Liver (tissue), 9 donors: Measurements from ENCODE around the gene GPC3. TPM values are rescaled to one million over a fixed set of nuclear protein-coding genes. Genes with fewer than 3 reads are reported as not detected.

Experiments
- DNase-seq: peaks from one replicate; pipeline ENCODE4 v3.0.0-alpha.2; 2017; ENCODE audit warnings: low spot score
- H3K27ac ChIP-seq, 2 donors: one replicate each; pipeline ENCODE4 v1.7.0; 2013; ENCODE audit warnings: inconsistent platforms in 2 of 2, low read length in 2 of 2, control low read depth in 1 of 2, low read depth in 1 of 2, mild to moderate bottlenecking in 1 of 2
- H3K27me3 ChIP-seq, 4 donors: one replicate each; pipeline versions ENCODE4 v1.6.1 to v1.7.0; 2013; ENCODE audit warnings: low read length in 3 of 4, inconsistent platforms in 1 of 4, mild to moderate bottlenecking in 1 of 4, moderate library complexity in 1 of 4; ENCODE audit not compliant: control insufficient read depth in 4 of 4, insufficient read depth in 4 of 4
- H3K36me3 ChIP-seq, 4 donors: one replicate each; pipeline versions ENCODE4 v1.6.1 to v1.7.0; 2013; ENCODE audit warnings: low read length in 3 of 4, mild to moderate bottlenecking in 3 of 4, low read depth in 1 of 4, moderate library complexity in 1 of 4; ENCODE audit not compliant: control insufficient read depth in 4 of 4, insufficient read depth in 3 of 4
- H3K4me1 ChIP-seq, 4 donors: one replicate each; pipeline versions ENCODE4 v1.6.1 to v1.7.0; 2013; ENCODE audit warnings: low read length in 3 of 4, mild to moderate bottlenecking in 3 of 4, moderate library complexity in 1 of 4; ENCODE audit not compliant: control insufficient read depth in 4 of 4, insufficient read depth in 4 of 4
- H3K4me3 ChIP-seq, 3 donors: one replicate each; pipeline versions ENCODE4 v1.6.1 to v1.7.0; 2013; ENCODE audit warnings: low read length in 3 of 3, control low read depth in 1 of 3, low read depth in 1 of 3, mild to moderate bottlenecking in 1 of 3
- H3K9ac ChIP-seq, 2 donors: one replicate each; pipeline ENCODE4 v1.7.0; 2013; ENCODE audit warnings: low read length in 2 of 2, mild to moderate bottlenecking in 2 of 2, moderate library complexity in 2 of 2, control low read depth in 1 of 2, low read depth in 1 of 2
- H3K9me3 ChIP-seq, 4 donors: one replicate each; pipeline versions ENCODE4 v1.6.1 to v1.7.0; 2013; ENCODE audit warnings: low read length in 3 of 4; ENCODE audit not compliant: control insufficient read depth in 4 of 4
- EGR1 ChIP-seq, 2 donors: IDR thresholded peaks; 2 replicates each; pipeline ENCODE4 v1.6.1; 2016 to 2018; ENCODE audit warnings: antibody characterized with exemption in 2 of 2, low read depth in 2 of 2
- FOXA1 ChIP-seq: IDR thresholded peaks from 2 replicates; pipeline ENCODE4 v1.6.1; 2016; ENCODE audit warnings: antibody characterized with exemption
- FOXA2 ChIP-seq: IDR thresholded peaks from 2 replicates; pipeline ENCODE4 v1.6.1; 2016; ENCODE audit warnings: antibody characterized with exemption
- GABPA ChIP-seq, 2 donors: IDR thresholded peaks in 1 of 2; conservative IDR thresholded peaks in 1 of 2; 2 replicates each; pipeline ENCODE4 v1.6.1; 2016; ENCODE audit warnings: antibody characterized with exemption in 2 of 2, mild to moderate bottlenecking in 1 of 2, moderate library complexity in 1 of 2
- HNF4A ChIP-seq, 2 donors: conservative IDR thresholded peaks; 2 replicates each; pipeline ENCODE4 v1.6.1; 2016; ENCODE audit warnings: antibody characterized with exemption in 2 of 2, mild to moderate bottlenecking in 2 of 2
- JUND ChIP-seq, 2 donors: IDR thresholded peaks; 2 replicates each; pipeline ENCODE4 v1.6.1; 2016; ENCODE audit warnings: antibody characterized with exemption in 2 of 2
- NR2F2 ChIP-seq: IDR thresholded peaks from 2 replicates; pipeline ENCODE4 v1.6.1; 2016; ENCODE audit warnings: antibody characterized with exemption
- RAD21 ChIP-seq, 2 donors: IDR thresholded peaks; 2 replicates each; pipeline ENCODE4 v1.6.1; 2016; ENCODE audit warnings: antibody characterized with exemption in 2 of 2, mild to moderate bottlenecking in 2 of 2
- REST ChIP-seq: IDR thresholded peaks from 2 replicates; pipeline ENCODE4 v1.6.1; 2016; ENCODE audit warnings: antibody characterized with exemption, mild to moderate bottlenecking
- RXRA ChIP-seq, 2 donors: IDR thresholded peaks; 2 replicates each; pipeline ENCODE4 v1.6.1; 2017 to 2018; ENCODE audit warnings: antibody characterized with exemption in 2 of 2, mild to moderate bottlenecking in 1 of 2
- SP1 ChIP-seq: IDR thresholded peaks from 2 replicates; pipeline ENCODE4 v1.6.1; 2018; ENCODE audit warnings: antibody characterized with exemption, mild to moderate bottlenecking
- TAF1 ChIP-seq: conservative IDR thresholded peaks from 2 replicates; pipeline ENCODE4 v1.6.1; 2016; ENCODE audit warnings: antibody characterized with exemption, mild to moderate bottlenecking
- YY1 ChIP-seq: IDR thresholded peaks from 2 replicates; pipeline ENCODE4 v1.6.1; 2016; ENCODE audit warnings: antibody characterized with exemption, mild to moderate bottlenecking
- WGBS: extraction: QIAGEN DNeasy Blood & Tissue Kit; methylation state at CpG from one replicate; pipeline ENCODE4 v1.1.7; 2013; 5-methylcytosine and 5-hydroxymethylcytosine counted together
- polyA plus RNA-seq, 2 donors: library from polyadenylated mRNA; stranded (reverse) in 1 of 2; unstranded in 1 of 2; fragments of 200-250 nt in 1 of 2; fragments of >200 nt in 1 of 2; fragmentation: Nextera tagmentation in 1 of 2; extraction: Ambion mirVana in 1 of 2; gene quantifications; one replicate each; pipeline versions ENCODE4 v1.2.1 to v1.2.3, GENCODE V29; 2013 to 2015
- total RNA-seq, 2 donors: library from RNA; depleted of rRNA; stranded (reverse); fragments of >200 nt; gene quantifications; one replicate each; pipeline ENCODE4 v1.2.3, GENCODE V29; 2014
- TF ChIP-seq, protein P1 (sequence below): IDR thresholded peaks from 2 replicates; pipeline ENCODE4 v1.6.1; 2016; ENCODE audit warnings: antibody characterized with exemption
- TF ChIP-seq, protein P2 (sequence below): IDR thresholded peaks from 2 replicates; pipeline ENCODE4 v1.6.1; 2016; ENCODE audit warnings: antibody characterized with exemption
- TF ChIP-seq, protein P3 (sequence below): IDR thresholded peaks from 2 replicates; pipeline ENCODE4 v1.6.1; 2016; ENCODE audit warnings: antibody characterized with exemption
- TF ChIP-seq, protein P4 (sequence below): fragments of 150-350 bp; IDR thresholded peaks from 2 replicates; pipeline ENCODE4 v1.5.1; 2017; ENCODE audit warnings: improper control_type of control experiment, low read depth, low read length; ENCODE audit not compliant: missing input control
- donor health status: healthy.
- donor health status: healthy.
- donor health status: healthy.
- donor health status: healthy.
- donor health status: healthy.

Gene GPC3
- total and polyA plus RNA-seq, 4 donors, result 0.40 to 1,133 (median 1.5) TPM

DNA sequence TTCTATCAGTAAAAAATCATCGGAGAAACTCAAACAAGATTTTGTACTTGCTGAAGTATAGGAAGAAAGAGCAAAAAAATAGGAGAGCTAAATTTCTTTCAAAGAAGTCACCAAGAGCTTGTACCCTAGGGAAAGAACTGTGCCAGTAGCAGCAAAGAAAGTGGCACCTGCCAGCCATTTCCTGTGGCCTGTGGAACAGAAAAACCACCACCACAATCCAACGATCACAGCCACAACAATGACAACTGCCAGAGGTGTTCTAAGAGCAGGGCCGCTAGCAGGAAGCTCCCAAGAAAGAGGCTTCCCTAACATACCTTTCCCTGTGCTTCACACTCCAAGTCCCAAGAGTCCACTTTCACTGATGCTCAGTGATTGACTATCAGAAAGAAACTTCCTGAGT lies 304.0 kb downstream of the GPC3 start:
- Histone ChIP-seq H3K9me3 (no peaks in the 10 kb centered on the region), H3K9ac (no peak overlapping the region), H3K27me3 (peaks cover 0 to 2% (median 0%) of the 10 kb centered on the region in 4 donors), H3K4me1 (no peaks in the 10 kb centered on the region), H3K36me3 (no peaks in the 10 kb centered on the region), H3K27ac (no peak overlapping the region), H3K4me3 (no peak overlapping the region)
- TF ChIP-seq EGR1 (IDR thresholded peaks at IDR 0.05; ENCODE audit: low read depth in 2 of 2) (no peak), NR2F2 (no peak), RXRA (IDR thresholded peaks at IDR 0.05) (no peak), FOXA2 (no peak), REST (no peak), RAD21 (IDR thresholded peaks at IDR 0.05) (no peak), GABPA (IDR thresholded peaks at IDR 0.05 in 1 of 2, conservative IDR thresholded peaks at IDR 0.05 in 1 of 2) (no peak), JUND (IDR thresholded peaks at IDR 0.05) (no peak), TAF1 (no peak), SP1 (no peak), HNF4A (conservative IDR thresholded peaks at IDR 0.05) (no peak), YY1 (no peak), FOXA1 (no peak)
- TF ChIP-seq, protein P1, sequence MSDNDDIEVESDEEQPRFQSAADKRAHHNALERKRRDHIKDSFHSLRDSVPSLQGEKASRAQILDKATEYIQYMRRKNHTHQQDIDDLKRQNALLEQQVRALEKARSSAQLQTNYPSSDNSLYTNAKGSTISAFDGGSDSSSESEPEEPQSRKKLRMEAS, result no peak
- TF ChIP-seq, protein P2, sequence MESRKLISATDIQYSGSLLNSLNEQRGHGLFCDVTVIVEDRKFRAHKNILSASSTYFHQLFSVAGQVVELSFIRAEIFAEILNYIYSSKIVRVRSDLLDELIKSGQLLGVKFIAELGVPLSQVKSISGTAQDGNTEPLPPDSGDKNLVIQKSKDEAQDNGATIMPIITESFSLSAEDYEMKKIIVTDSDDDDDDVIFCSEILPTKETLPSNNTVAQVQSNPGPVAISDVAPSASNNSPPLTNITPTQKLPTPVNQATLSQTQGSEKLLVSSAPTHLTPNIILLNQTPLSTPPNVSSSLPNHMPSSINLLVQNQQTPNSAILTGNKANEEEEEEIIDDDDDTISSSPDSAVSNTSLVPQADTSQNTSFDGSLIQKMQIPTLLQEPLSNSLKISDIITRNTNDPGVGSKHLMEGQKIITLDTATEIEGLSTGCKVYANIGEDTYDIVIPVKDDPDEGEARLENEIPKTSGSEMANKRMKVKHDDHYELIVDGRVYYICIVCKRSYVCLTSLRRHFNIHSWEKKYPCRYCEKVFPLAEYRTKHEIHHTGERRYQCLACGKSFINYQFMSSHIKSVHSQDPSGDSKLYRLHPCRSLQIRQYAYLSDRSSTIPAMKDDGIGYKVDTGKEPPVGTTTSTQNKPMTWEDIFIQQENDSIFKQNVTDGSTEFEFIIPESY, result no peak
- TF ChIP-seq, protein P3, sequence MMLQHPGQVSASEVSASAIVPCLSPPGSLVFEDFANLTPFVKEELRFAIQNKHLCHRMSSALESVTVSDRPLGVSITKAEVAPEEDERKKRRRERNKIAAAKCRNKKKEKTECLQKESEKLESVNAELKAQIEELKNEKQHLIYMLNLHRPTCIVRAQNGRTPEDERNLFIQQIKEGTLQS, result no peak
- TF ChIP-seq, protein P4, sequence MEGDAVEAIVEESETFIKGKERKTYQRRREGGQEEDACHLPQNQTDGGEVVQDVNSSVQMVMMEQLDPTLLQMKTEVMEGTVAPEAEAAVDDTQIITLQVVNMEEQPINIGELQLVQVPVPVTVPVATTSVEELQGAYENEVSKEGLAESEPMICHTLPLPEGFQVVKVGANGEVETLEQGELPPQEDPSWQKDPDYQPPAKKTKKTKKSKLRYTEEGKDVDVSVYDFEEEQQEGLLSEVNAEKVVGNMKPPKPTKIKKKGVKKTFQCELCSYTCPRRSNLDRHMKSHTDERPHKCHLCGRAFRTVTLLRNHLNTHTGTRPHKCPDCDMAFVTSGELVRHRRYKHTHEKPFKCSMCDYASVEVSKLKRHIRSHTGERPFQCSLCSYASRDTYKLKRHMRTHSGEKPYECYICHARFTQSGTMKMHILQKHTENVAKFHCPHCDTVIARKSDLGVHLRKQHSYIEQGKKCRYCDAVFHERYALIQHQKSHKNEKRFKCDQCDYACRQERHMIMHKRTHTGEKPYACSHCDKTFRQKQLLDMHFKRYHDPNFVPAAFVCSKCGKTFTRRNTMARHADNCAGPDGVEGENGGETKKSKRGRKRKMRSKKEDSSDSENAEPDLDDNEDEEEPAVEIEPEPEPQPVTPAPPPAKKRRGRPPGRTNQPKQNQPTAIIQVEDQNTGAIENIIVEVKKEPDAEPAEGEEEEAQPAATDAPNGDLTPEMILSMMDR, result no peak
- WGBS, result 70% methylated on average over 3 of the region's 3 CpGs
- no peak for DNase-seq
